GM23338 (cell line): ENCODE results near the gene PRSS56. TPM values are rescaled to one million over a fixed set of nuclear protein-coding genes. Genes with fewer than 3 reads are reported as not detected.

Experiments
- ATAC-seq: fragments of 200-7000 bp; cut with Tn5 transposase; 3 replicates; pipeline ENCODE4 v1.9.1; 2020
- DNase-seq: peaks from one replicate; pipeline ENCODE4 v3.0.0-alpha.2; 2015; ENCODE audit warnings: low spot score
- H2AFZ ChIP-seq: fragments of 200-600 bp; sonication (generic); 2 replicates; pipeline ENCODE4 v1.8.0; 2016; ENCODE audit warnings: antibody characterized with exemption, mild to moderate bottlenecking, moderate library complexity
- H3F3A ChIP-seq: fragments of 200-600 bp; sonication (generic); replicated peaks from 2 replicates; pipeline ENCODE4 v1.8.0; 2017; ENCODE audit warnings: antibody characterized with exemption, mixed run types, low read depth
- H3K27ac ChIP-seq: fragments of 200-600 bp; sonication (generic); 2 replicates; pipeline ENCODE4 v1.6.1; 2016; ENCODE audit warnings: low read depth
- H3K27me3 ChIP-seq: fragments of 200-600 bp; sonication (generic); 2 replicates; pipeline ENCODE4 v1.8.0; 2016; ENCODE audit warnings: mild to moderate bottlenecking, mixed run types, moderate library complexity; ENCODE audit not compliant: insufficient read depth
- H3K36me3 ChIP-seq: fragments of 200-600 bp; sonication (generic); 2 replicates; pipeline ENCODE4 v1.8.0; 2016; ENCODE audit warnings: mild to moderate bottlenecking; ENCODE audit not compliant: insufficient read depth
- H3K4me1 ChIP-seq: fragments of 200-600 bp; sonication (generic); 2 replicates; pipeline ENCODE4 v1.8.0; 2016; ENCODE audit warnings: mild to moderate bottlenecking, moderate library complexity; ENCODE audit not compliant: insufficient read depth
- H3K4me2 ChIP-seq: fragments of 200-600 bp; sonication (generic); 2 replicates; pipeline ENCODE4 v1.7.1; 2017; ENCODE audit warnings: mixed run types
- H3K4me3 ChIP-seq: fragments of 200-600 bp; sonication (generic); 2 replicates; pipeline ENCODE4 v1.6.1; 2016; ENCODE audit warnings: mixed run types
- H3K79me2 ChIP-seq: fragments of 200-600 bp; sonication (generic); replicated peaks from 2 replicates; pipeline ENCODE4 v1.8.0; 2017; ENCODE audit warnings: mild to moderate bottlenecking; ENCODE audit not compliant: insufficient read depth
- H3K9me2 ChIP-seq: fragments of 200-600 bp; sonication (generic); 2 replicates; pipeline ENCODE4 v1.8.0; 2017; ENCODE audit not compliant: insufficient read depth
- H4K20me1 ChIP-seq: fragments of 200-600 bp; sonication (generic); replicated peaks from 2 replicates; pipeline ENCODE4 v1.8.0; 2017; ENCODE audit warnings: mild to moderate bottlenecking; ENCODE audit not compliant: insufficient read depth
- H3K27ac Mint-ChIP-seq: 2 replicates; pipeline ENCODE4 v1.8.0; 2020; ENCODE audit warnings: inconsistent platforms, mild to moderate bottlenecking, moderate library complexity, mixed read lengths
- H3K27me3 Mint-ChIP-seq: 3 replicates; pipeline ENCODE4 v1.8.0; 2022; ENCODE audit warnings: low read depth, mild to moderate bottlenecking, moderate library complexity, mixed read lengths, inconsistent platforms; ENCODE audit not compliant: insufficient read depth, poor library complexity
- H3K36me3 Mint-ChIP-seq: 3 replicates; pipeline ENCODE4 v1.8.0; 2021; ENCODE audit warnings: low read depth, mild to moderate bottlenecking, inconsistent platforms, moderate library complexity, mixed read lengths
- H3K4me1 Mint-ChIP-seq: 3 replicates; pipeline ENCODE4 v1.8.0; 2020; ENCODE audit warnings: mild to moderate bottlenecking, inconsistent platforms, mixed read lengths
- H3K4me3 Mint-ChIP-seq: 3 replicates; pipeline ENCODE4 v1.8.0; 2021; ENCODE audit warnings: moderate library complexity, mild to moderate bottlenecking, inconsistent platforms, mixed read lengths
- H3K9me3 Mint-ChIP-seq: 3 replicates; pipeline ENCODE4 v1.8.0; 2020; ENCODE audit warnings: moderate library complexity, mild to moderate bottlenecking, inconsistent platforms, mixed read lengths
- CREB1 ChIP-seq: fragments of 250-450 bp; sonication (Bioruptor Pico); IDR thresholded peaks from 2 replicates; pipeline ENCODE4 v1.5.0; 2020; ENCODE audit warnings: low read depth, mild to moderate bottlenecking, moderate library complexity
- EZH2 ChIP-seq: fragments of 200-600 bp; sonication (generic); IDR thresholded peaks from one replicate; pipeline ENCODE4 v1.8.0; 2017; ENCODE audit warnings: antibody characterized with exemption, mild to moderate bottlenecking, low read depth; ENCODE audit not compliant: unreplicated experiment
- EZH2phosphoT487 ChIP-seq: fragments of 200-600 bp; sonication (generic); IDR thresholded peaks from one replicate; pipeline ENCODE4 v1.8.1; 2018; ENCODE audit warnings: antibody characterized with exemption; ENCODE audit not compliant: unreplicated experiment
- JUNB ChIP-seq: IDR thresholded peaks from one replicate; pipeline ENCODE4 v1.6.1; 2016; ENCODE audit warnings: antibody characterized with exemption; ENCODE audit not compliant: unreplicated experiment
- NANOG ChIP-seq: IDR thresholded peaks from 2 replicates; pipeline ENCODE4 v1.6.1; 2016; ENCODE audit warnings: antibody characterized with exemption, borderline replicate concordance
- POLR2AphosphoS5 ChIP-seq: IDR thresholded peaks from 2 replicates; pipeline ENCODE4 v1.6.1; 2016; ENCODE audit warnings: antibody characterized with exemption, low read depth
- STAT1 ChIP-seq: IDR thresholded peaks from one replicate; pipeline ENCODE4 v1.6.1; 2016; ENCODE audit warnings: antibody characterized with exemption; ENCODE audit not compliant: unreplicated experiment
- ZNF331 ChIP-seq: fragments of 250-450 bp; sonication (Bioruptor Pico); IDR thresholded peaks from 2 replicates; pipeline ENCODE4 v1.5.0; 2020; ENCODE audit warnings: low read depth, mild to moderate bottlenecking, moderate library complexity
- ZNF462 ChIP-seq: fragments of 250-450 bp; sonication (Bioruptor Pico); IDR thresholded peaks from 2 replicates; pipeline ENCODE4 v1.5.0; 2020; ENCODE audit warnings: mild to moderate bottlenecking, moderate library complexity
- polyA plus RNA-seq: library from polyadenylated mRNA; unstranded; fragments of >200 nt; fragmentation: Nextera tagmentation; extraction: Ambion mirVana; gene quantifications from 2 replicates; pipeline ENCODE4 v1.2.1, GENCODE V29; 2016
- total RNA-seq: library from RNA; depleted of rRNA; stranded (reverse); fragments of >200 nt; shearing (Covaris generic); gene quantifications from 2 replicates; pipeline ENCODE4 v1.2.3, GENCODE V29; 2014
- TF ChIP-seq, protein P1 (sequence below): IDR thresholded peaks from 2 replicates; pipeline ENCODE4 v1.6.1; 2016; ENCODE audit warnings: antibody characterized with exemption
- TF ChIP-seq, protein P2 (sequence below), 2 experiments: fragments of 200-600 bp in 1 of 2; sonication (generic) in 1 of 2; conservative IDR thresholded peaks; 2 replicates each; pipeline versions ENCODE4 v1.5.1 to v1.6.1; 2016 to 2017; ENCODE audit warnings: antibody characterized with exemption in 2 of 2, low read depth in 2 of 2, mild to moderate bottlenecking in 2 of 2, moderate library complexity in 1 of 2
- TF ChIP-seq, protein P3 (sequence below): IDR thresholded peaks from one replicate; pipeline ENCODE4 v1.6.1; 2018; ENCODE audit warnings: antibody characterized with exemption; ENCODE audit not compliant: unreplicated experiment

PRSS56 gene
- total and polyA plus RNA-seq, 2 experiments from 2014 or later, result 0.27 to 0.31 TPM

DNA sequence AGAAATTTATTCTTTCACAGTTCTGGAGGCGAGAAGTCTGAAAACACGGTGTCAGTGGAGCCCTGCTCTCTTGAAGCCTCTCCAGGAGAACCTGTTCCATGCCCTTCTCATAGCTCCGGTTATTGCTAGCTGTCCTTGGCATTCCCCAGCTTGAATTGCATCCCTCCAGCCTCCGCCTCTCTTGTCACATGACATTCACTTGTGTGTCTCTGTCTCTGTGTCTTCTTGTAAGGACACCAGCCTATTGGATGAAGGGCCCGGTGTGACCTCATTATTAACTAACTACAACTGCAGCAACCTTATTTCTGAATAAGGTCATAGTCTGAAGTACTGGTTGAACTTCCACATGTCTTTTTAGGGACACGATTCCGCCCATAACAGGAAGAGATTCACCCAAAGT is 4.5 kb upstream of the PRSS56 start (continued):
- TF ChIP-seq ZNF462 (CRISPR knock-in tag), result no peak
- no peak for TF ChIP-seq EZH2phosphoT487
- TF ChIP-seq ZNF331 (CRISPR knock-in tag), result no peak
- TF ChIP-seq, protein P1, sequence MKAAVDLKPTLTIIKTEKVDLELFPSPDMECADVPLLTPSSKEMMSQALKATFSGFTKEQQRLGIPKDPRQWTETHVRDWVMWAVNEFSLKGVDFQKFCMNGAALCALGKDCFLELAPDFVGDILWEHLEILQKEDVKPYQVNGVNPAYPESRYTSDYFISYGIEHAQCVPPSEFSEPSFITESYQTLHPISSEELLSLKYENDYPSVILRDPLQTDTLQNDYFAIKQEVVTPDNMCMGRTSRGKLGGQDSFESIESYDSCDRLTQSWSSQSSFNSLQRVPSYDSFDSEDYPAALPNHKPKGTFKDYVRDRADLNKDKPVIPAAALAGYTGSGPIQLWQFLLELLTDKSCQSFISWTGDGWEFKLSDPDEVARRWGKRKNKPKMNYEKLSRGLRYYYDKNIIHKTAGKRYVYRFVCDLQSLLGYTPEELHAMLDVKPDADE, result no peak
- TF ChIP-seq EZH2, result no peak
- no peak for TF ChIP-seq NANOG
- TF ChIP-seq POLR2AphosphoS5, result no peak
- no peak for TF ChIP-seq CREB1 (CRISPR knock-in tag)
- TF ChIP-seq JUNB, result no peak
- TF ChIP-seq STAT1, result no peak

GRCh38 chr2:232516551-232516950 is 3.6 kb upstream of the PRSS56 start:
- Mint-ChIP-seq H3K4me1 (peaks cover 16% of the 10 kb centered on the region), H3K27me3 (peaks cover 9% of the 10 kb centered on the region), H3K36me3 (no peaks in the 10 kb centered on the region), H3K4me3 (no peak overlapping the region), H3K9me3 (no peaks in the 10 kb centered on the region; the same call in 2 of the 3 replicates), H3K27ac (no peak overlapping the region)
- no peaks in the 10 kb centered on the region for H3K36me3 ChIP-seq
- H3K27me3 ChIP-seq, result peaks cover 7% of the 10 kb centered on the region; the same call in 1 of the 2 replicates
- ATAC-seq (no peak), DNase-seq (no peak)
- no peak overlapping the region for H3K4me2 ChIP-seq
- no peaks in the 10 kb centered on the region for H4K20me1 ChIP-seq
- no peak overlapping the region for H3K27ac ChIP-seq
- TF ChIP-seq, protein P2, sequence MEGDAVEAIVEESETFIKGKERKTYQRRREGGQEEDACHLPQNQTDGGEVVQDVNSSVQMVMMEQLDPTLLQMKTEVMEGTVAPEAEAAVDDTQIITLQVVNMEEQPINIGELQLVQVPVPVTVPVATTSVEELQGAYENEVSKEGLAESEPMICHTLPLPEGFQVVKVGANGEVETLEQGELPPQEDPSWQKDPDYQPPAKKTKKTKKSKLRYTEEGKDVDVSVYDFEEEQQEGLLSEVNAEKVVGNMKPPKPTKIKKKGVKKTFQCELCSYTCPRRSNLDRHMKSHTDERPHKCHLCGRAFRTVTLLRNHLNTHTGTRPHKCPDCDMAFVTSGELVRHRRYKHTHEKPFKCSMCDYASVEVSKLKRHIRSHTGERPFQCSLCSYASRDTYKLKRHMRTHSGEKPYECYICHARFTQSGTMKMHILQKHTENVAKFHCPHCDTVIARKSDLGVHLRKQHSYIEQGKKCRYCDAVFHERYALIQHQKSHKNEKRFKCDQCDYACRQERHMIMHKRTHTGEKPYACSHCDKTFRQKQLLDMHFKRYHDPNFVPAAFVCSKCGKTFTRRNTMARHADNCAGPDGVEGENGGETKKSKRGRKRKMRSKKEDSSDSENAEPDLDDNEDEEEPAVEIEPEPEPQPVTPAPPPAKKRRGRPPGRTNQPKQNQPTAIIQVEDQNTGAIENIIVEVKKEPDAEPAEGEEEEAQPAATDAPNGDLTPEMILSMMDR (conservative IDR thresholded peaks at IDR 0.05; ENCODE audit: low read depth in 2 of 2), result no peak
- no peak for TF ChIP-seq EZH2phosphoT487
- TF ChIP-seq, protein P3, sequence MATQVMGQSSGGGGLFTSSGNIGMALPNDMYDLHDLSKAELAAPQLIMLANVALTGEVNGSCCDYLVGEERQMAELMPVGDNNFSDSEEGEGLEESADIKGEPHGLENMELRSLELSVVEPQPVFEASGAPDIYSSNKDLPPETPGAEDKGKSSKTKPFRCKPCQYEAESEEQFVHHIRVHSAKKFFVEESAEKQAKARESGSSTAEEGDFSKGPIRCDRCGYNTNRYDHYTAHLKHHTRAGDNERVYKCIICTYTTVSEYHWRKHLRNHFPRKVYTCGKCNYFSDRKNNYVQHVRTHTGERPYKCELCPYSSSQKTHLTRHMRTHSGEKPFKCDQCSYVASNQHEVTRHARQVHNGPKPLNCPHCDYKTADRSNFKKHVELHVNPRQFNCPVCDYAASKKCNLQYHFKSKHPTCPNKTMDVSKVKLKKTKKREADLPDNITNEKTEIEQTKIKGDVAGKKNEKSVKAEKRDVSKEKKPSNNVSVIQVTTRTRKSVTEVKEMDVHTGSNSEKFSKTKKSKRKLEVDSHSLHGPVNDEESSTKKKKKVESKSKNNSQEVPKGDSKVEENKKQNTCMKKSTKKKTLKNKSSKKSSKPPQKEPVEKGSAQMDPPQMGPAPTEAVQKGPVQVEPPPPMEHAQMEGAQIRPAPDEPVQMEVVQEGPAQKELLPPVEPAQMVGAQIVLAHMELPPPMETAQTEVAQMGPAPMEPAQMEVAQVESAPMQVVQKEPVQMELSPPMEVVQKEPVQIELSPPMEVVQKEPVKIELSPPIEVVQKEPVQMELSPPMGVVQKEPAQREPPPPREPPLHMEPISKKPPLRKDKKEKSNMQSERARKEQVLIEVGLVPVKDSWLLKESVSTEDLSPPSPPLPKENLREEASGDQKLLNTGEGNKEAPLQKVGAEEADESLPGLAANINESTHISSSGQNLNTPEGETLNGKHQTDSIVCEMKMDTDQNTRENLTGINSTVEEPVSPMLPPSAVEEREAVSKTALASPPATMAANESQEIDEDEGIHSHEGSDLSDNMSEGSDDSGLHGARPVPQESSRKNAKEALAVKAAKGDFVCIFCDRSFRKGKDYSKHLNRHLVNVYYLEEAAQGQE, result no peak
- H3K4me3 ChIP-seq, result no peak overlapping the region
- no peak overlapping the region for H2AFZ ChIP-seq
- H3K79me2 ChIP-seq, result no peaks in the 10 kb centered on the region
- H3K9me2 ChIP-seq, result no peaks in the 10 kb centered on the region
- no peaks in the 10 kb centered on the region for H3K4me1 ChIP-seq
- H3F3A ChIP-seq, result 0 out of 2 replicates have a peak, but pooled peaks cover 5% of the 10 kb centered on the region
